ENCODE results near the gene SPPL2C. TPM values are rescaled to one million over a fixed set of nuclear protein-coding genes. Genes with fewer than 3 reads are reported as not detected.

SPPL2C gene, protein sequence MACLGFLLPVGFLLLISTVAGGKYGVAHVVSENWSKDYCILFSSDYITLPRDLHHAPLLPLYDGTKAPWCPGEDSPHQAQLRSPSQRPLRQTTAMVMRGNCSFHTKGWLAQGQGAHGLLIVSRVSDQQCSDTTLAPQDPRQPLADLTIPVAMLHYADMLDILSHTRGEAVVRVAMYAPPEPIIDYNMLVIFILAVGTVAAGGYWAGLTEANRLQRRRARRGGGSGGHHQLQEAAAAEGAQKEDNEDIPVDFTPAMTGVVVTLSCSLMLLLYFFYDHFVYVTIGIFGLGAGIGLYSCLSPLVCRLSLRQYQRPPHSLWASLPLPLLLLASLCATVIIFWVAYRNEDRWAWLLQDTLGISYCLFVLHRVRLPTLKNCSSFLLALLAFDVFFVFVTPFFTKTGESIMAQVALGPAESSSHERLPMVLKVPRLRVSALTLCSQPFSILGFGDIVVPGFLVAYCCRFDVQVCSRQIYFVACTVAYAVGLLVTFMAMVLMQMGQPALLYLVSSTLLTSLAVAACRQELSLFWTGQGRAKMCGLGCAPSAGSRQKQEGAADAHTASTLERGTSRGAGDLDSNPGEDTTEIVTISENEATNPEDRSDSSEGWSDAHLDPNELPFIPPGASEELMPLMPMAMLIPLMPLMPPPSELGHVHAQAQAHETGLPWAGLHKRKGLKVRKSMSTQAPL
- total RNA-seq, result not detected

DNA sequence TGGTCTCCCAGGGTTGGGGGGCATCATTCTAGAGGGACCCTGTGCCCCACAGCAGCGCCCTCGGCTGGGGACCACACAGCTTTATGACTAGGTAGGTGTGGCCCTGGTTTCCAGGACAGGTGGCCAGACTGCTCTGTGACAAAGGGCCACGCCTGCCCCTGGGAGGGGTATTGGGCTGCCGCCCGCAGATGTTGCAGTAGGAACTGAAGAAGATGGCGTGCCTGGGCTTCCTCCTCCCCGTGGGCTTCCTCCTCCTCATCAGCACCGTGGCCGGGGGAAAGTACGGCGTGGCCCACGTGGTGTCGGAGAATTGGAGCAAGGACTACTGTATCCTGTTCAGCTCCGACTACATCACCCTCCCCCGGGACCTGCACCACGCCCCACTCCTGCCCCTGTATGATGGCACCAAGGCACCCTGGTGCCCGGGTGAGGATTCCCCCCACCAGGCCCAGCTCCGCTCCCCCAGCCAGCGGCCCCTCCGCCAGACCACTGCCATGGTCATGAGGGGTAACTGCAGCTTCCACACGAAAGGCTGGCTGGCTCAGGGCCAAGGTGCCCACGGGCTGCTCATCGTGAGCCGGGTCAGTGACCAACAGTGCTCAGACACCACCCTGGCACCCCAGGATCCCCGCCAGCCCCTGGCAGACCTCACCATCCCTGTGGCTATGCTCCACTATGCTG, at the start of gene SPPL2C:
Gene SPPL2C, plus strand, starts transcription at position 187 of the 681 bp plus-strand sequence. Its CDS starts 26 bp downstream, at position 213.
- no peak for TF ChIP-seq CTCF (IDR thresholded peaks at IDR 0.05)
- no peak for DNase-seq (ENCODE audit: low spot score)
- ATAC-seq (ENCODE audit: low FRiP score), result no peak

DNA sequence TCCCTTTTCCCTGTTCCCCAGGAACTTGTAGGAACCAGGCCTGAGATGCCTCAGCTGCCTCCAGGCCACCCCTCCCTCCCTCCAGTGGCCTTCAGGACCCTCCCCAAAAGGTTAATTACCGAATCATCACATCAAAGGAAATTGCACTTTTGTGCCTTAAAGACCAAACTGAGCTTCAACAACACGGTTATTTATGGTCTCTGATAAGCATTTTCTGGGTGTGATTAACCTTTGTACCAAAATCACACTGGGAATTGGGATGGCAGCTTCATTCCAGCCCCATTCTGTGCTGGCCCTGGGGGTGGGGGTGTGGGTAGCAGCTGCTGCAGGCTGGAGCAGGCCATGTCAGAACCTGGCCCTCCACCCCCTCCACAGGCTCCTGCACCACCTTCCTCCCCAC, 43.9 kb upstream of the SPPL2C start:
- ATAC-seq (ENCODE audit: low FRiP score) (no peak), DNase-seq (ENCODE audit: low spot score) (no peak)
- TF ChIP-seq CTCF (IDR thresholded peaks at IDR 0.05), result no peak

- DNase-seq (ENCODE audit: low spot score), result no peak
- ATAC-seq (ENCODE audit: low FRiP score), result no peak
- TF ChIP-seq CTCF (IDR thresholded peaks at IDR 0.05), result no peak
Observed at GRCh38 chr17:45801421-45801820, 43.3 kb upstream of the SPPL2C start.

GRCh38 chr17:45808845-45809244, 35.8 kb upstream of the SPPL2C start:
- no peak for TF ChIP-seq CTCF (IDR thresholded peaks at IDR 0.05)
- ATAC-seq (ENCODE audit: low FRiP score), result no peak
- no peak for DNase-seq (ENCODE audit: low spot score)

GRCh38 chr17:45809499-45809898, 35.2 kb upstream of the SPPL2C start:
- no peak for TF ChIP-seq CTCF (IDR thresholded peaks at IDR 0.05)
- DNase-seq (ENCODE audit: low spot score) (no peak), ATAC-seq (ENCODE audit: low FRiP score) (no peak)

- no peak for TF ChIP-seq CTCF (IDR thresholded peaks at IDR 0.05)
- ATAC-seq (ENCODE audit: low FRiP score) (no peak), DNase-seq (ENCODE audit: low spot score) (no peak)
Observed at GRCh38 chr17:45812102-45812501, 32.6 kb upstream of the SPPL2C start.

Data from omental fat pad (tissue), 4 donors.